H1 (cell line): ENCODE data around the gene PLCB4. TPM values are rescaled to one million over a fixed set of nuclear protein-coding genes. Genes with fewer than 3 reads are reported as not detected.

ENCODE experiments used
- BRCA1 ChIP-seq: IDR thresholded peaks from 2 replicates; pipeline ENCODE4 v1.6.1; 2012; ENCODE audit warnings: low read depth, low read length, improper control_type of control experiment
- EGR1 ChIP-seq: IDR thresholded peaks from 2 replicates; pipeline ENCODE4 v1.6.1; 2011; ENCODE audit warnings: low read depth, low read length, borderline replicate concordance
- EP300 ChIP-seq, 2 experiments: IDR thresholded peaks; 1 replicate in 1 of 2; 2 replicates in 1 of 2; pipeline ENCODE4 v1.6.1; 2011 to 2012; ENCODE audit warnings: low read depth in 2 of 2, low read length in 2 of 2, mild to moderate bottlenecking in 2 of 2, borderline replicate concordance in 1 of 2, inconsistent platforms in 1 of 2, moderate library complexity in 1 of 2
- FOSL1 ChIP-seq: IDR thresholded peaks from 2 replicates; pipeline ENCODE4 v1.6.1; 2011; ENCODE audit warnings: mild to moderate bottlenecking, low read depth, low read length, moderate library complexity; ENCODE audit not compliant: insufficient read depth
- KDM1A ChIP-seq: fragments of 200-600, 300-600 bp; sonication (generic); IDR thresholded peaks from 2 replicates; pipeline ENCODE4 v1.7.1; 2016; ENCODE audit warnings: mild to moderate bottlenecking, low read length, borderline replicate concordance
- NANOG ChIP-seq: IDR thresholded peaks from 2 replicates; pipeline ENCODE4 v1.6.1; 2011; ENCODE audit warnings: low read length, low read depth, mild to moderate bottlenecking, inconsistent platforms; ENCODE audit not compliant: insufficient read depth, poor library complexity, severe bottlenecking
- RBBP5 ChIP-seq: IDR thresholded peaks from 2 replicates; pipeline ENCODE4 v1.7.1; 2012; ENCODE audit warnings: low read depth, mild to moderate bottlenecking, inconsistent platforms, low read length, moderate library complexity, borderline replicate concordance
- SP4 ChIP-seq: IDR thresholded peaks from 2 replicates; pipeline ENCODE4 v1.6.1; 2012; ENCODE audit warnings: low read length, inconsistent platforms
- USF2 ChIP-seq: IDR thresholded peaks from 2 replicates; pipeline ENCODE4 v1.6.1; 2011; ENCODE audit warnings: low read length, improper control_type of control experiment
- polyA plus RNA-seq, 7 experiments: library from polyadenylated mRNA; depleted of rRNA in 3 of 7; stranded (reverse) in 5 of 7; unstranded in 2 of 7; fragments of >200 nt in 5 of 7; fragments of 200-250 nt in 2 of 7; gene quantifications; 1 replicate in 5 of 7; 2 replicates in 1 of 7; 4 replicates in 1 of 7; pipeline versions ENCODE4 v1.2.1 to v1.2.3, GENCODE V29; 2011 to 2013; ENCODE audit warnings: missing spikeins in 2 of 7, mixed read lengths in 2 of 7
- total RNA-seq: library from RNA; stranded (reverse); fragmentation: NEBNext Ultra II Directional; extraction: Animal tissue kit (Norgen Biotek cat#: 25700); gene quantifications from 2 replicates; pipeline ENCODE4 v1.2.1, GENCODE V29; 2021

The PLCB4 gene
- total and polyA plus RNA-seq, 2 of the 8 experiments (the other 6 are each of a cell fraction or from before 2014, with no cell fraction given) = 3.2 to 14.1 TPM

- TF ChIP-seq USF2 = no peak
- no peak for TF ChIP-seq RBBP5
- no peak for TF ChIP-seq NANOG
- no peak for TF ChIP-seq FOSL1
- no peak for TF ChIP-seq EP300 (IDR thresholded peaks at IDR 0.05; ENCODE audit: borderline replicate concordance in 1 of 2, low read depth in 2 of 2, low read length in 2 of 2)
- TF ChIP-seq SP4 = no peak
- no peak for TF ChIP-seq KDM1A
- TF ChIP-seq BRCA1 = no peak
- no peak for TF ChIP-seq EGR1
Measured at GRCh38 chr20:9200196-9200595, 131.3 kb downstream of the PLCB4 start (continued).
